ENCODE results near the gene ERAL1. TPM values are rescaled to one million over a fixed set of nuclear protein-coding genes. Genes with fewer than 3 reads are reported as not detected.

ERAL1 gene
- polyA plus RNA-seq, 3 donors: 27.7 to 34.5 (median 33.8) TPM

DNA sequence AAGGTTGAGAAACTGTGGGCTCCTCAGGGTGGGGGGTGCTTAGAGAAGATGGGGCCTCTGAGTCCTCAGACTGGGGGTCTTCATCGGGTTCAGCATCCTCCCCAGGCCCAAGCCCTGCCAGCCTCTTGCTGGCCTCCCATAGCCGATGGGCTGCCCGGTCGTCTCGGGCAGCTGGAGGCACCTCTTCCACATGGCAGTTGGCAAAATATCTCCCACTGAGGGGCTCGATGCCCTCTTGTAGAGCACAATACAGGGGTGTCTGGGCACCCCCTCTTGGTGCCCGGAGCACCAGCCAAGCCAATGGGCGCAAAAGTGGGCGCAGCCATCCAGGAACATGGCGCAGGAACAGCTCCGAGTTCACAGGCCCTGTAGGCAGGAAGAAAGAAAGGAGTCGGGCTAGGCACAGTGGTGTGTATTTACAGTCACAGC, 43.7 kb downstream of the ERAL1 start:
- H3K27ac ChIP-seq (ENCODE audit: low read depth in 1 of 2, low read length in 2 of 2): no peak overlapping the region
- no peaks in the 10 kb centered on the region for H3K27me3 ChIP-seq (ENCODE audit: control insufficient read depth in 2 of 2, insufficient read depth in 2 of 2, low read length in 2 of 2)
- no peak overlapping the region for H3K9ac ChIP-seq (ENCODE audit: insufficient read depth, low read length, poor library complexity, severe bottlenecking)
- intact Hi-C loops (cut with micrococcal nuclease): loop anchor here in 1 of 2 donors (5.0 kb wide), 1 partner anchor 181 kb away; the partner anchor contains the start of genes RAB34 and RPL23A
- H3K4me1 Mint-ChIP-seq: peaks cover 50% of the 10 kb centered on the region
- peaks cover 6% of the 10 kb centered on the region in 2 donors for H3K36me3 Mint-ChIP-seq
- H3K36me3 ChIP-seq (replicated peaks in 1 of 2; ENCODE audit: control insufficient read depth in 1 of 2, insufficient read depth in 2 of 2, low read length in 2 of 2): no peaks in the 10 kb centered on the region
- H3K9me3 ChIP-seq (replicated peaks in 1 of 2; ENCODE audit: control insufficient read depth in 1 of 2, insufficient read depth in 1 of 2, low read length in 2 of 2): no peaks in the 10 kb centered on the region
- H3K4me3 ChIP-seq (replicated peaks in 1 of 3; ENCODE audit: low read depth in 2 of 3, low read length in 3 of 3): peak overlapping the region in 1 of 3 experiments; percentile 98
- WGBS (ENCODE audit: insufficient coverage): 82% methylated on average over 9 of the region's 12 CpGs
- H3K4me2 ChIP-seq (replicated peaks; ENCODE audit: extremely low read depth, low read length, poor library complexity, severe bottlenecking): no peak overlapping the region
- no peak for DNase-seq
- H3K27ac Mint-ChIP-seq: peak overlapping the region in 2 of 7 donors; percentile 8 to 37
- no peak overlapping the region for H3K4me3 Mint-ChIP-seq
- peaks cover 63% of the 10 kb centered on the region for H3K79me2 ChIP-seq (ENCODE audit: insufficient read depth, low read length)
- H2AFZ ChIP-seq (ENCODE audit: insufficient read depth, low read depth, low read length, poor library complexity, severe bottlenecking): no peak overlapping the region
- H3K9me3 Mint-ChIP-seq: peaks cover 0 to 2% (median 0%) of the 10 kb centered on the region in 7 donors
- peaks cover 20% of the 10 kb centered on the region for H4K20me1 ChIP-seq (ENCODE audit: insufficient read depth, low read length)
- H3K27me3 Mint-ChIP-seq (ENCODE audit: low read depth in 3 of 3): peaks cover 0 to 8% (median 1%) of the 10 kb centered on the region in 3 donors
- TF ChIP-seq, protein P1, sequence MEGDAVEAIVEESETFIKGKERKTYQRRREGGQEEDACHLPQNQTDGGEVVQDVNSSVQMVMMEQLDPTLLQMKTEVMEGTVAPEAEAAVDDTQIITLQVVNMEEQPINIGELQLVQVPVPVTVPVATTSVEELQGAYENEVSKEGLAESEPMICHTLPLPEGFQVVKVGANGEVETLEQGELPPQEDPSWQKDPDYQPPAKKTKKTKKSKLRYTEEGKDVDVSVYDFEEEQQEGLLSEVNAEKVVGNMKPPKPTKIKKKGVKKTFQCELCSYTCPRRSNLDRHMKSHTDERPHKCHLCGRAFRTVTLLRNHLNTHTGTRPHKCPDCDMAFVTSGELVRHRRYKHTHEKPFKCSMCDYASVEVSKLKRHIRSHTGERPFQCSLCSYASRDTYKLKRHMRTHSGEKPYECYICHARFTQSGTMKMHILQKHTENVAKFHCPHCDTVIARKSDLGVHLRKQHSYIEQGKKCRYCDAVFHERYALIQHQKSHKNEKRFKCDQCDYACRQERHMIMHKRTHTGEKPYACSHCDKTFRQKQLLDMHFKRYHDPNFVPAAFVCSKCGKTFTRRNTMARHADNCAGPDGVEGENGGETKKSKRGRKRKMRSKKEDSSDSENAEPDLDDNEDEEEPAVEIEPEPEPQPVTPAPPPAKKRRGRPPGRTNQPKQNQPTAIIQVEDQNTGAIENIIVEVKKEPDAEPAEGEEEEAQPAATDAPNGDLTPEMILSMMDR (IDR thresholded peaks at IDR 0.05): no peak
- H3K4me1 ChIP-seq (ENCODE audit: control insufficient read depth in 1 of 2, insufficient read depth in 2 of 2, low read length in 2 of 2): peaks cover 56 to 68% of the 10 kb centered on the region in 2 donors

DNA sequence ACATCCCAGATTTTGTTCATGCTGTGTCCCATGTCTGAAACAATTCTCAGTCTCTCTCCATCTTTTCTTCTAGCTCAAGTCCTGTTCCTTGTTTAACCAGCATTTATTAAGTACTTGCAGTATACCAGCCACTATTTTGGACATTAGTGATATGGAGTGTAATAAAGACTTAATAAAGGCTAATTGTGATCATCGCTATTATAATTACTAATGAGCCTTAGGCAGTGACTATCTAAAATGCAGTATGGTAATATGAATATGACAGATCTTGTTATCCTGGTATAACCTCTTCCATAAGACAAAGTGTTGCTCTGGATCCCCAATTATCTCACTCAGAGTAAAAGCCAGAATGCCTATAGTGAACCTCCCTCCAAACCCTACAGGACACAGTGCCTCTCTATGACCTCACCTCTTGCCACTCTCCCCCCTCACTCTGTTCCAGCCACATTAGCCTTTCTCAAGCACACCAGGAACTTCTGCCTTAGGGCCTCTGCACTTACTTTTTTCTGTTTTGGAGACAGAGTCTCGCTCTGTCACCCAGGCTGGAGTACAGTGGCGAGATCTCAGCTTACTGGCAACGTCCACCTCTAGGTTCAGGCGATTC, 44.5 kb downstream of the ERAL1 start:
- peaks cover 6% of the 10 kb centered on the region in 2 donors for H3K36me3 Mint-ChIP-seq
- TF ChIP-seq, protein P1 (IDR thresholded peaks at IDR 0.05): no peak
- Histone ChIP-seq H3K4me2 (replicated peaks; ENCODE audit: extremely low read depth, low read length, poor library complexity, severe bottlenecking) (no peak overlapping the region), H3K36me3 (replicated peaks in 1 of 2; ENCODE audit: control insufficient read depth in 1 of 2, insufficient read depth in 2 of 2, low read length in 2 of 2) (no peaks in the 10 kb centered on the region), H3K4me1 (ENCODE audit: control insufficient read depth in 1 of 2, insufficient read depth in 2 of 2, low read length in 2 of 2) (peaks cover 48 to 62% of the 10 kb centered on the region in 2 donors), H4K20me1 (ENCODE audit: insufficient read depth, low read length) (peaks cover 20% of the 10 kb centered on the region), H3K27ac (ENCODE audit: low read depth in 1 of 2, low read length in 2 of 2) (no peak overlapping the region), H3K27me3 (ENCODE audit: control insufficient read depth in 2 of 2, insufficient read depth in 2 of 2, low read length in 2 of 2) (no peaks in the 10 kb centered on the region), H2AFZ (ENCODE audit: insufficient read depth, low read depth, low read length, poor library complexity, severe bottlenecking) (no peak overlapping the region), H3K9me3 (replicated peaks in 1 of 2; ENCODE audit: control insufficient read depth in 1 of 2, insufficient read depth in 1 of 2, low read length in 2 of 2) (no peaks in the 10 kb centered on the region), H3K9ac (ENCODE audit: insufficient read depth, low read length, poor library complexity, severe bottlenecking) (no peak overlapping the region), H3K4me3 (replicated peaks in 1 of 3; ENCODE audit: low read depth in 2 of 3, low read length in 3 of 3) (no peak overlapping the region), H3K79me2 (ENCODE audit: insufficient read depth, low read length) (peaks cover 58% of the 10 kb centered on the region)
- peaks cover 1 to 10% (median 2%) of the 10 kb centered on the region in 3 donors for H3K27me3 Mint-ChIP-seq (ENCODE audit: low read depth in 3 of 3)
- H3K4me3 Mint-ChIP-seq: peak overlapping the region in 1 of 2 donors; percentile 31
- peak overlapping the region in 2 of 7 donors; percentile 13 to 35 for H3K27ac Mint-ChIP-seq
- peaks cover 45% of the 10 kb centered on the region for H3K4me1 Mint-ChIP-seq
- WGBS (ENCODE audit: insufficient coverage): no CpG with 5 or more reads among the region's 5 CpGs
- intact Hi-C loops (cut with micrococcal nuclease): loop anchor here in 1 of 2 donors (5.0 kb wide), 1 partner anchor 182 kb away; the partner anchor contains the start of genes RAB34 and RPL23A
- no peak for DNase-seq
- H3K9me3 Mint-ChIP-seq: peaks cover 0 to 2% (median 0%) of the 10 kb centered on the region in 7 donors
